ENCODE measurements around the gene TIMP2. TPM values are rescaled to one million over a fixed set of nuclear protein-coding genes. Genes with fewer than 3 reads are reported as not detected.

Gene TIMP2
- total and polyA plus RNA-seq, 2 of the 8 experiments (the other 6 are each of a cell fraction or from before 2014, with no cell fraction given): 18.2 to 43.3 TPM

GRCh38 chr17:78857266-78857665, 67.9 kb downstream of the TIMP2 start:
- Histone ChIP-seq H4K8ac (ENCODE audit: extremely low read depth, insufficient read depth, low read length) (no peak overlapping the region), H3K4me1 (replicated peaks in 1 of 4; ENCODE audit: control insufficient read depth in 3 of 4, insufficient read depth in 4 of 4, low read length in 3 of 4) (no peaks in the 10 kb centered on the region), H2AK5ac (ENCODE audit: low read depth, low read length) (no peak overlapping the region), H2BK5ac (ENCODE audit: low read depth, low read length) (no peak overlapping the region), H2BK20ac (ENCODE audit: low read length) (no peak overlapping the region), H3K4me2 (ENCODE audit: insufficient read depth in 1 of 2, low read depth in 2 of 2, low read length in 2 of 2) (no peak overlapping the region), H3K79me2 (ENCODE audit: control insufficient read depth in 1 of 2, insufficient read depth in 2 of 2, low read length in 2 of 2) (no peaks in the 10 kb centered on the region), H3K23me2 (ENCODE audit: low read depth, low read length) (no peaks in the 10 kb centered on the region), H2BK15ac (ENCODE audit: low read length) (no peak overlapping the region), H4K91ac (replicated peaks; ENCODE audit: insufficient read length, low read length) (no peak overlapping the region), H3K9me3 (ENCODE audit: insufficient read depth in 2 of 2, low read depth in 1 of 2, low read length in 1 of 2) (no peaks in the 10 kb centered on the region), H3K18ac (ENCODE audit: extremely low read depth, low read length) (no peak overlapping the region), H3K23ac (ENCODE audit: insufficient read length) (no peak overlapping the region), H4K5ac (ENCODE audit: insufficient read length, low read depth, low read length) (no peak overlapping the region), H4K20me1 (replicated peaks in 1 of 2; ENCODE audit: control insufficient read depth in 1 of 2, insufficient read depth in 2 of 2, low read length in 2 of 2) (peaks cover 0 to 2% of the 10 kb centered on the region in 2 experiments), H3K27ac (ENCODE audit: low read depth, low read length) (no peak overlapping the region), H3K9ac (replicated peaks in 1 of 4; ENCODE audit: extremely low read depth in 1 of 4, low read depth in 3 of 4, low read length in 3 of 4) (no peak overlapping the region), H3K4me3 (ENCODE audit: extremely low read depth in 1 of 4, insufficient read depth in 2 of 4, low read depth in 3 of 4, low read length in 4 of 4) (no peak overlapping the region), H3K36me3 (ENCODE audit: control insufficient read depth in 2 of 4, insufficient read depth in 4 of 4, low read length in 3 of 4) (peaks cover 0 to 6% (median 2%) of the 10 kb centered on the region in 4 experiments; a peak in 5 of 8 replicates), H2AFZ (ENCODE audit: low read length) (no peak overlapping the region), H2BK120ac (replicated peaks; ENCODE audit: low read depth, low read length) (no peak overlapping the region), H3K27me3 (replicated peaks in 1 of 4; ENCODE audit: control insufficient read depth in 3 of 4, extremely low read depth in 1 of 4, insufficient read depth in 3 of 4, low read length in 3 of 4) (no peaks in the 10 kb centered on the region), H2BK12ac (ENCODE audit: low read depth, low read length) (no peak overlapping the region), H3K79me1 (ENCODE audit: low read depth, low read length) (no peaks in the 10 kb centered on the region), H3K56ac (replicated peaks; ENCODE audit: insufficient read length, low read depth, low read length) (no peak overlapping the region), H3K4ac (replicated peaks; ENCODE audit: insufficient read length, low read depth, low read length) (no peak overlapping the region), H3K14ac (ENCODE audit: insufficient read length) (no peak overlapping the region)
- DNase-seq (ENCODE audit: low read depth in 1 of 2, low spot score in 2 of 2): no peak
- no peak for FAIRE-seq
- CTCF ChIA-PET (ENCODE audit: partially characterized antibody): interaction anchor here (0.6 to 1.8 kb wide), 3 partner anchors 114 to 516 kb away, joined by 3 to 7 read pairs (median 4); no protein-coding TSS in a partner anchor
- WGBS, 2 experiments (ENCODE audit: extremely low coverage in 1 of 2, insufficient coverage in 1 of 2, insufficient read length in 1 of 2, insufficient replicate concordance in 2 of 2, low coverage in 1 of 2, low lambda C conversion rate in 2 of 2, missing lambda C conversion rate in 1 of 2): 95% methylated on average over 14 of the region's 14 CpGs; no CpG with 5 or more reads in 1 of the 2 experiments
- POLR2A ChIA-PET (ENCODE audit: partially characterized antibody): no interaction called here
- TF ChIP-seq TAF7 (optimal IDR thresholded peaks at IDR 0.05; ENCODE audit: borderline replicate concordance, low read depth, low read length): no peak
- TF ChIP-seq SIN3A (conservative IDR thresholded peaks at IDR 0.05 in 1 of 2, IDR thresholded peaks at IDR 0.05 in 1 of 2; ENCODE audit: low read depth in 1 of 2, low read length in 2 of 2): no peak
- TF ChIP-seq NANOG (IDR thresholded peaks at IDR 0.05; ENCODE audit: insufficient read depth, low read depth, low read length, poor library complexity, severe bottlenecking): no peak

All from H1 (cell line).